ENCODE measurements around the gene LVRN. TPM values are rescaled to one million over a fixed set of nuclear protein-coding genes. Genes with fewer than 3 reads are reported as not detected.

LVRN gene
- total RNA-seq, 1 experiment from 2014 or later = 1.9 TPM

DNA sequence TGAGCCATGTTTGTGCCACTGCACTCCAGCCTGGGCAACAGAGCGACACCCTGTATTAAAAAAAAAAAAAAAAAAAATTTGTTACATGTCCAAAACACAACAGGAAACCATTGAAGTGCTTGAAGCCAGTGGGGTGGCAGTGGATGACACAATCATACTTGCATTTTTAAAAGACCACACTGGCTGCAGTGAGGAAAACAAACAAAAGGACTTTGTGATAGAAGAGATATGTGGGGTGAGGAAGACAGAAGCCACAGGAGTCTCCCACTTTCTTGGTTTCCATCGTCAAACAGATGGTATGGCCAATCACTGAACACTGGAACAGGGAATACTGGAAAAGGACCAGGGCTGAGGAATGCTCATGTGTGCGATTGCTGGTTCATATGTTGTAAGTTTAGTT, 101.7 kb downstream of the LVRN start:
- H3K4me1 ChIP-seq (ENCODE audit: control insufficient read depth in 1 of 2, insufficient read depth in 2 of 2, low read length in 2 of 2) = peaks cover 4 to 43% of the 10 kb centered on the region in 2 experiments; a peak in 3 of 4 replicates
- TF ChIP-seq ZFX (IDR thresholded peaks at IDR 0.05) (no peak), CEBPB (IDR thresholded peaks at IDR 0.05; ENCODE audit: low read depth) (no peak), SP1 (IDR thresholded peaks at IDR 0.05; ENCODE audit: low read depth) (no peak), EZH2 (IDR thresholded peaks at IDR 0.05) (no peak), ZNF274 (IDR thresholded peaks at IDR 0.05; ENCODE audit: low read depth, low read length) (no peak), TCF7L2 (IDR thresholded peaks at IDR 0.05; ENCODE audit: borderline replicate concordance, extremely low read depth, insufficient read depth, insufficient read length) (no peak), CBX3 (IDR thresholded peaks at IDR 0.05; ENCODE audit: low read depth) (no peak), SIN3A (IDR thresholded peaks at IDR 0.05; ENCODE audit: low read depth) (no peak), FOSL1 (IDR thresholded peaks at IDR 0.05; ENCODE audit: low read depth) (no peak), POLR2A (IDR thresholded peaks at IDR 0.05; ENCODE audit: borderline replicate concordance, extremely low read depth, insufficient read depth, insufficient read length) (no peak), EZH2phosphoT487 (IDR thresholded peaks at IDR 0.05; ENCODE audit: borderline replicate concordance) (no peak), EGR1 (IDR thresholded peaks at IDR 0.05; ENCODE audit: low read depth) (no peak), RAD21 (IDR thresholded peaks at IDR 0.05; ENCODE audit: low read depth) (no peak), JUND (IDR thresholded peaks at IDR 0.05) (no peak), ELF1 (IDR thresholded peaks at IDR 0.05; ENCODE audit: borderline replicate concordance, low read depth) (no peak)
- TF ChIP-seq, protein P1, sequence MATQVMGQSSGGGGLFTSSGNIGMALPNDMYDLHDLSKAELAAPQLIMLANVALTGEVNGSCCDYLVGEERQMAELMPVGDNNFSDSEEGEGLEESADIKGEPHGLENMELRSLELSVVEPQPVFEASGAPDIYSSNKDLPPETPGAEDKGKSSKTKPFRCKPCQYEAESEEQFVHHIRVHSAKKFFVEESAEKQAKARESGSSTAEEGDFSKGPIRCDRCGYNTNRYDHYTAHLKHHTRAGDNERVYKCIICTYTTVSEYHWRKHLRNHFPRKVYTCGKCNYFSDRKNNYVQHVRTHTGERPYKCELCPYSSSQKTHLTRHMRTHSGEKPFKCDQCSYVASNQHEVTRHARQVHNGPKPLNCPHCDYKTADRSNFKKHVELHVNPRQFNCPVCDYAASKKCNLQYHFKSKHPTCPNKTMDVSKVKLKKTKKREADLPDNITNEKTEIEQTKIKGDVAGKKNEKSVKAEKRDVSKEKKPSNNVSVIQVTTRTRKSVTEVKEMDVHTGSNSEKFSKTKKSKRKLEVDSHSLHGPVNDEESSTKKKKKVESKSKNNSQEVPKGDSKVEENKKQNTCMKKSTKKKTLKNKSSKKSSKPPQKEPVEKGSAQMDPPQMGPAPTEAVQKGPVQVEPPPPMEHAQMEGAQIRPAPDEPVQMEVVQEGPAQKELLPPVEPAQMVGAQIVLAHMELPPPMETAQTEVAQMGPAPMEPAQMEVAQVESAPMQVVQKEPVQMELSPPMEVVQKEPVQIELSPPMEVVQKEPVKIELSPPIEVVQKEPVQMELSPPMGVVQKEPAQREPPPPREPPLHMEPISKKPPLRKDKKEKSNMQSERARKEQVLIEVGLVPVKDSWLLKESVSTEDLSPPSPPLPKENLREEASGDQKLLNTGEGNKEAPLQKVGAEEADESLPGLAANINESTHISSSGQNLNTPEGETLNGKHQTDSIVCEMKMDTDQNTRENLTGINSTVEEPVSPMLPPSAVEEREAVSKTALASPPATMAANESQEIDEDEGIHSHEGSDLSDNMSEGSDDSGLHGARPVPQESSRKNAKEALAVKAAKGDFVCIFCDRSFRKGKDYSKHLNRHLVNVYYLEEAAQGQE (IDR thresholded peaks at IDR 0.05; ENCODE audit: low read depth) = no peak
- TF ChIP-seq, protein P2, sequence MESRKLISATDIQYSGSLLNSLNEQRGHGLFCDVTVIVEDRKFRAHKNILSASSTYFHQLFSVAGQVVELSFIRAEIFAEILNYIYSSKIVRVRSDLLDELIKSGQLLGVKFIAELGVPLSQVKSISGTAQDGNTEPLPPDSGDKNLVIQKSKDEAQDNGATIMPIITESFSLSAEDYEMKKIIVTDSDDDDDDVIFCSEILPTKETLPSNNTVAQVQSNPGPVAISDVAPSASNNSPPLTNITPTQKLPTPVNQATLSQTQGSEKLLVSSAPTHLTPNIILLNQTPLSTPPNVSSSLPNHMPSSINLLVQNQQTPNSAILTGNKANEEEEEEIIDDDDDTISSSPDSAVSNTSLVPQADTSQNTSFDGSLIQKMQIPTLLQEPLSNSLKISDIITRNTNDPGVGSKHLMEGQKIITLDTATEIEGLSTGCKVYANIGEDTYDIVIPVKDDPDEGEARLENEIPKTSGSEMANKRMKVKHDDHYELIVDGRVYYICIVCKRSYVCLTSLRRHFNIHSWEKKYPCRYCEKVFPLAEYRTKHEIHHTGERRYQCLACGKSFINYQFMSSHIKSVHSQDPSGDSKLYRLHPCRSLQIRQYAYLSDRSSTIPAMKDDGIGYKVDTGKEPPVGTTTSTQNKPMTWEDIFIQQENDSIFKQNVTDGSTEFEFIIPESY (IDR thresholded peaks at IDR 0.05; ENCODE audit: extremely low read depth, insufficient replicate concordance, low read length) = no peak
- TF ChIP-seq, protein P3, sequence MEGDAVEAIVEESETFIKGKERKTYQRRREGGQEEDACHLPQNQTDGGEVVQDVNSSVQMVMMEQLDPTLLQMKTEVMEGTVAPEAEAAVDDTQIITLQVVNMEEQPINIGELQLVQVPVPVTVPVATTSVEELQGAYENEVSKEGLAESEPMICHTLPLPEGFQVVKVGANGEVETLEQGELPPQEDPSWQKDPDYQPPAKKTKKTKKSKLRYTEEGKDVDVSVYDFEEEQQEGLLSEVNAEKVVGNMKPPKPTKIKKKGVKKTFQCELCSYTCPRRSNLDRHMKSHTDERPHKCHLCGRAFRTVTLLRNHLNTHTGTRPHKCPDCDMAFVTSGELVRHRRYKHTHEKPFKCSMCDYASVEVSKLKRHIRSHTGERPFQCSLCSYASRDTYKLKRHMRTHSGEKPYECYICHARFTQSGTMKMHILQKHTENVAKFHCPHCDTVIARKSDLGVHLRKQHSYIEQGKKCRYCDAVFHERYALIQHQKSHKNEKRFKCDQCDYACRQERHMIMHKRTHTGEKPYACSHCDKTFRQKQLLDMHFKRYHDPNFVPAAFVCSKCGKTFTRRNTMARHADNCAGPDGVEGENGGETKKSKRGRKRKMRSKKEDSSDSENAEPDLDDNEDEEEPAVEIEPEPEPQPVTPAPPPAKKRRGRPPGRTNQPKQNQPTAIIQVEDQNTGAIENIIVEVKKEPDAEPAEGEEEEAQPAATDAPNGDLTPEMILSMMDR (IDR thresholded peaks at IDR 0.05 in 2 of 3, conservative IDR thresholded peaks at IDR 0.05 in 1 of 3; ENCODE audit: borderline replicate concordance in 1 of 3, insufficient read depth in 1 of 3, low read depth in 2 of 3, low read length in 2 of 3) = no peak
- TF ChIP-seq, protein P4, sequence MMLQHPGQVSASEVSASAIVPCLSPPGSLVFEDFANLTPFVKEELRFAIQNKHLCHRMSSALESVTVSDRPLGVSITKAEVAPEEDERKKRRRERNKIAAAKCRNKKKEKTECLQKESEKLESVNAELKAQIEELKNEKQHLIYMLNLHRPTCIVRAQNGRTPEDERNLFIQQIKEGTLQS (IDR thresholded peaks at IDR 0.05) = no peak
- TF ChIP-seq, protein P5, sequence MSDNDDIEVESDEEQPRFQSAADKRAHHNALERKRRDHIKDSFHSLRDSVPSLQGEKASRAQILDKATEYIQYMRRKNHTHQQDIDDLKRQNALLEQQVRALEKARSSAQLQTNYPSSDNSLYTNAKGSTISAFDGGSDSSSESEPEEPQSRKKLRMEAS (IDR thresholded peaks at IDR 0.05) = no peak
- no peak overlapping the region for H2AFZ ChIP-seq (ENCODE audit: low read depth, low read length, poor library complexity, severe bottlenecking)
- peak overlapping the region; percentile 0; the same call in 1 of the 2 replicates for H3K4me2 ChIP-seq (ENCODE audit: low read length)
- H3K27ac ChIP-seq (ENCODE audit: low read depth, low read length) = no peak overlapping the region
- H3K36me3 ChIP-seq (ENCODE audit: control insufficient read depth in 1 of 2, insufficient read depth in 2 of 2, low read length in 2 of 2) = no peaks in the 10 kb centered on the region
- ChIA-PET POLR2A (interaction anchor here (0.7 kb wide), 1 partner anchor 221 kb away, joined by 5 read pairs; no protein-coding TSS in a partner anchor), CTCF (interaction anchor here (0.7 kb wide), 1 partner anchor 176 kb away, joined by 3 read pairs; no protein-coding TSS in a partner anchor), RAD21 (ENCODE audit: low non-redundant PET in 1 of 2, low total read pairs in 2 of 2, uncharacterized antibody in 2 of 2, unreplicated experiment in 2 of 2) (no interaction called here)
- H3K4me3 ChIP-seq (replicated peaks in 1 of 2; ENCODE audit: low read depth in 1 of 2, low read length in 2 of 2) = no peak overlapping the region
- no TSS peak for BruUV-seq (replicated peaks)
- no peaks in the 10 kb centered on the region for H3K79me2 ChIP-seq (ENCODE audit: insufficient read depth, low read length)
- no peak for DNase-seq (ENCODE audit: low read depth, low spot score)
- no peaks in the 10 kb centered on the region for H4K20me1 ChIP-seq (ENCODE audit: insufficient read depth)
- no peaks in the 10 kb centered on the region for H3K27me3 ChIP-seq (ENCODE audit: insufficient read depth, low read length)
- intact Hi-C loops (cut with micrococcal nuclease) = no loop called here
- ATAC-seq = peak; percentile 41
- no peaks in the 10 kb centered on the region for H3K9me3 ChIP-seq (ENCODE audit: control insufficient read depth in 1 of 2, insufficient read depth in 1 of 2, low read depth in 1 of 2, low read length in 2 of 2)
- H3K9ac ChIP-seq (ENCODE audit: low read length) = no peak overlapping the region
- no peaks in the 10 kb centered on the region for H3K9me2 ChIP-seq (ENCODE audit: insufficient read depth)

All from HCT116 (cell line).